Astrocyte (in vitro differentiated cells and primary cell): ENCODE data around the gene NOP10.

Experiments
- EZH2 ChIP-seq: IDR thresholded peaks from 2 replicates; pipeline ENCODE4 v1.6.1; 2012; ENCODE audit warnings: mild to moderate bottlenecking, low read length, inconsistent platforms; ENCODE audit not compliant: insufficient read depth
- TF ChIP-seq, protein P1 (sequence below): IDR thresholded peaks from 2 replicates; pipeline ENCODE4 v1.5.1; 2011; ENCODE audit warnings: low read depth, mild to moderate bottlenecking, inconsistent platforms, low read length, moderate library complexity; ENCODE audit not compliant: insufficient read depth

DNA sequence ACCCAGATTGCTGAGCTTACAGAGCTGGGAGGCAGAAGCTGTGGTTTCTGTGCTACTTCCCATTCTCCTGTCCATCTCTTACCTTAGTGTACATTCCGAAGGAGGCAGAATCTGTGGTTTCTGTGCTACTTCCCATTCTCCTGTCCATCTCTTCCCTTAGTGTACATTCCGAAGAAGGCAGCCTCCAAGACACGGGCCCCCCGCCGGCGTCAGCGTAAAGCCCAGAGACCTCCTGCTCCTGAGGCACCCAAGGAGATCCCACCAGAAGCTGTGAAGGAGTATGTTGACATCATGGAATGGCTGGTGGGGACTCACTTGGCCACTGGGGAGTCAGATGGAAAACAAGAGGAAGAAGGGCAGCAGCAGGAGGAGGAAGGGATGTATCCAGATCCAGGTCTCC lies 11.3 kb upstream of the NOP10 start:
- TF ChIP-seq, protein P1, sequence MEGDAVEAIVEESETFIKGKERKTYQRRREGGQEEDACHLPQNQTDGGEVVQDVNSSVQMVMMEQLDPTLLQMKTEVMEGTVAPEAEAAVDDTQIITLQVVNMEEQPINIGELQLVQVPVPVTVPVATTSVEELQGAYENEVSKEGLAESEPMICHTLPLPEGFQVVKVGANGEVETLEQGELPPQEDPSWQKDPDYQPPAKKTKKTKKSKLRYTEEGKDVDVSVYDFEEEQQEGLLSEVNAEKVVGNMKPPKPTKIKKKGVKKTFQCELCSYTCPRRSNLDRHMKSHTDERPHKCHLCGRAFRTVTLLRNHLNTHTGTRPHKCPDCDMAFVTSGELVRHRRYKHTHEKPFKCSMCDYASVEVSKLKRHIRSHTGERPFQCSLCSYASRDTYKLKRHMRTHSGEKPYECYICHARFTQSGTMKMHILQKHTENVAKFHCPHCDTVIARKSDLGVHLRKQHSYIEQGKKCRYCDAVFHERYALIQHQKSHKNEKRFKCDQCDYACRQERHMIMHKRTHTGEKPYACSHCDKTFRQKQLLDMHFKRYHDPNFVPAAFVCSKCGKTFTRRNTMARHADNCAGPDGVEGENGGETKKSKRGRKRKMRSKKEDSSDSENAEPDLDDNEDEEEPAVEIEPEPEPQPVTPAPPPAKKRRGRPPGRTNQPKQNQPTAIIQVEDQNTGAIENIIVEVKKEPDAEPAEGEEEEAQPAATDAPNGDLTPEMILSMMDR, result no peak
- no peak for TF ChIP-seq EZH2
